Osteoblast (primary cell): ENCODE data around the gene PPIH. TPM values are rescaled to one million over a fixed set of nuclear protein-coding genes. Genes with fewer than 3 reads are reported as not detected.

Experiments used
- DNase-seq: peaks from one replicate; pipeline ENCODE4 v3.0.0; 2011; ENCODE audit warnings: low spot score, mixed read lengths; ENCODE audit not compliant: insufficient read length; ENCODE audit errors: missing footprints
- H2AFZ ChIP-seq: 2 replicates; pipeline ENCODE4 v1.6.0; 2011; ENCODE audit warnings: mild to moderate bottlenecking, low read length
- H3K27ac ChIP-seq: 2 replicates; pipeline ENCODE4 v1.5.1; 2011; ENCODE audit warnings: mild to moderate bottlenecking, low read depth, low read length, moderate library complexity
- H3K27me3 ChIP-seq: 2 replicates; pipeline ENCODE4 v1.6.0; 2012; ENCODE audit warnings: mild to moderate bottlenecking, control low read depth, inconsistent platforms, low read length, moderate library complexity; ENCODE audit not compliant: insufficient read depth
- H3K36me3 ChIP-seq: 2 replicates; pipeline ENCODE4 v1.5.1; 2011; ENCODE audit warnings: mild to moderate bottlenecking, low read length, control low read depth, moderate library complexity; ENCODE audit not compliant: insufficient read depth
- H3K4me1 ChIP-seq: 2 replicates; pipeline ENCODE4 v1.5.1; 2011; ENCODE audit warnings: mild to moderate bottlenecking, low read length, control low read depth, moderate library complexity; ENCODE audit not compliant: insufficient read depth
- H3K4me2 ChIP-seq: 2 replicates; pipeline ENCODE4 v1.6.0; 2011; ENCODE audit warnings: mild to moderate bottlenecking, low read length; ENCODE audit not compliant: insufficient read depth
- H3K4me3 ChIP-seq: fragments of 200-600 bp; sonication (generic); 3 replicates; pipeline ENCODE4 v1.5.1; 2012; ENCODE audit warnings: mild to moderate bottlenecking, low read length, inconsistent platforms; ENCODE audit not compliant: insufficient read depth
- H3K79me2 ChIP-seq: 2 replicates; pipeline ENCODE4 v1.6.0; 2012; ENCODE audit warnings: mild to moderate bottlenecking, low read length, control low read depth, inconsistent platforms; ENCODE audit not compliant: insufficient read depth
- H3K9me3 ChIP-seq: 2 replicates; pipeline ENCODE4 v1.5.1; 2011; ENCODE audit warnings: low read depth, low read length, control low read depth
- H4K20me1 ChIP-seq: 2 replicates; pipeline ENCODE4 v1.6.0; 2012; ENCODE audit warnings: mild to moderate bottlenecking, low read length, control low read depth; ENCODE audit not compliant: insufficient read depth
- total RNA-seq: library from RNA; depleted of rRNA; stranded (reverse); fragments of >200 nt; gene quantifications from 2 replicates; pipeline ENCODE4 v1.2.3, GENCODE V29; 2012
- TF ChIP-seq, protein P1 (sequence below): IDR thresholded peaks from 2 replicates; pipeline ENCODE4 v1.5.1; 2011; ENCODE audit warnings: mild to moderate bottlenecking, low read depth, low read length, moderate library complexity; ENCODE audit errors: extremely low read depth

PPIH gene
- total RNA-seq, 1 donor: 17.4 TPM

DNA sequence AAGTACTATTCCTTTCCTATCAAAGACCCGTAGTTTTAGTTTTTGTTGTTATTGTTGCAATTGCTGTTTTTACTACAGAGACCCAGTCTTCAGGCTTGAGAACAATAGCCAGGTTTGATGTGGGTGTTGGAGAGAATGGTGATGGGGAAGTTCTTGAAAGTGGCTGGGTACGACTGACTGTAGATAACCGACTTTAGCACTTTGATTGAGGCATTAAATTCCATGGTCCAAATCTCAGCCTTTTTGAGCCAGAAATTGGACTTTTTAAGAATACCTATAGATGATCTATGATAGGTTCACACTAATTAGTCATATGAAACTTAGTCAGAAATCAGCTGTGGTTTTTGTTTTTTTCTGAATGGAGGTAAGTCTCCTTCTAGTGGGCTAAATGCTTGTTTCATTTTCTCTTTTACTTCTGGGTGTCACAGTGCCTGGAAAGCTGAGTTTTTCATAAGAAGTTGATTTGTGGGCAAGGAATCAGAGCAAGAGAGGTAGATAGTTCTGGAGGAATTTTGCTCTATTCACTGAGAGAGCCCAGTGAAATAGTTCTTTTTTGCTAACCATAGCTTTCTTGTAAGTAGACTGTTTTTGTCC is 2.8 kb downstream of the PPIH start:
- Histone ChIP-seq H4K20me1 (no peaks in the 10 kb centered on the region), H3K27me3 (no peaks in the 10 kb centered on the region), H2AFZ (no peak overlapping the region), H3K36me3 (peaks cover 33% of the 10 kb centered on the region), H3K27ac (no peak overlapping the region), H3K4me2 (no peak overlapping the region), H3K4me1 (peaks cover 12% of the 10 kb centered on the region), H3K79me2 (peaks cover 22% of the 10 kb centered on the region), H3K9me3 (no peaks in the 10 kb centered on the region), H3K4me3 (no peak overlapping the region)
- no peak for DNase-seq
- TF ChIP-seq, protein P1, sequence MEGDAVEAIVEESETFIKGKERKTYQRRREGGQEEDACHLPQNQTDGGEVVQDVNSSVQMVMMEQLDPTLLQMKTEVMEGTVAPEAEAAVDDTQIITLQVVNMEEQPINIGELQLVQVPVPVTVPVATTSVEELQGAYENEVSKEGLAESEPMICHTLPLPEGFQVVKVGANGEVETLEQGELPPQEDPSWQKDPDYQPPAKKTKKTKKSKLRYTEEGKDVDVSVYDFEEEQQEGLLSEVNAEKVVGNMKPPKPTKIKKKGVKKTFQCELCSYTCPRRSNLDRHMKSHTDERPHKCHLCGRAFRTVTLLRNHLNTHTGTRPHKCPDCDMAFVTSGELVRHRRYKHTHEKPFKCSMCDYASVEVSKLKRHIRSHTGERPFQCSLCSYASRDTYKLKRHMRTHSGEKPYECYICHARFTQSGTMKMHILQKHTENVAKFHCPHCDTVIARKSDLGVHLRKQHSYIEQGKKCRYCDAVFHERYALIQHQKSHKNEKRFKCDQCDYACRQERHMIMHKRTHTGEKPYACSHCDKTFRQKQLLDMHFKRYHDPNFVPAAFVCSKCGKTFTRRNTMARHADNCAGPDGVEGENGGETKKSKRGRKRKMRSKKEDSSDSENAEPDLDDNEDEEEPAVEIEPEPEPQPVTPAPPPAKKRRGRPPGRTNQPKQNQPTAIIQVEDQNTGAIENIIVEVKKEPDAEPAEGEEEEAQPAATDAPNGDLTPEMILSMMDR: no peak

GRCh38 chr1:42669936-42670335 is 11.7 kb downstream of the PPIH start:
- Histone ChIP-seq H3K27ac (no peak overlapping the region), H3K4me2 (no peak overlapping the region), H3K79me2 (no peaks in the 10 kb centered on the region), H3K36me3 (peaks cover 34% of the 10 kb centered on the region), H3K4me1 (no peaks in the 10 kb centered on the region), H3K4me3 (no peak overlapping the region), H2AFZ (no peak overlapping the region), H3K9me3 (no peaks in the 10 kb centered on the region), H4K20me1 (no peaks in the 10 kb centered on the region), H3K27me3 (no peaks in the 10 kb centered on the region)
- TF ChIP-seq, protein P1: no peak
- no peak for DNase-seq

DNA sequence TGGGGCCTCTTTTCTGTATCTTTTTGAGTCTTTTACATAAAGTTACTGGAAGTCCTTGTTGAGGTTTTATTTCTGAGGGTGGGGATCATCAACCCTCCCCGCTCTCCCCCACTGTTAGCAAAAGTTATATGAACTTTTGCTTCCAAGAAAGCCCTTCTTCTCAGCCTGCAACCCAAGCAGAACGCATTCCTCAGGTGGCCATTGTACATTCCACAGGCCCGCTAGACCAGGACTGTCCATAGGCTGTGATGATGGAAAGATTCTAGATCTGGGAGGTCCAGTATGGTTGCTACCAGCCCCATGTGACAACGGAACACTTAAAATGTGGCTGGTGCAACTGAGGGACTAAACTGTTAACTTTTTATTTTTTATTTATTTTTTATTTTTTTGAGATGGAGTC is 12.2 kb downstream of the PPIH start:
- Histone ChIP-seq H3K9me3 (no peaks in the 10 kb centered on the region), H3K4me2 (no peak overlapping the region), H2AFZ (no peak overlapping the region), H3K27ac (no peak overlapping the region), H3K27me3 (no peaks in the 10 kb centered on the region), H3K79me2 (no peaks in the 10 kb centered on the region), H3K36me3 (peaks cover 30% of the 10 kb centered on the region), H3K4me3 (no peak overlapping the region), H3K4me1 (no peaks in the 10 kb centered on the region), H4K20me1 (no peaks in the 10 kb centered on the region)
- DNase-seq: no peak
- TF ChIP-seq, protein P1: no peak

- no peaks in the 10 kb centered on the region for H4K20me1 ChIP-seq
- TF ChIP-seq, protein P1: no peak
- no peaks in the 10 kb centered on the region for H3K27me3 ChIP-seq
- H3K36me3 ChIP-seq: peaks cover 5% of the 10 kb centered on the region
- H2AFZ ChIP-seq: no peak overlapping the region
- H3K79me2 ChIP-seq: no peaks in the 10 kb centered on the region
- H3K27ac ChIP-seq: no peak overlapping the region
- no peak overlapping the region for H3K4me2 ChIP-seq
- H3K4me3 ChIP-seq: no peak overlapping the region
- no peaks in the 10 kb centered on the region for H3K9me3 ChIP-seq
- peaks cover 4% of the 10 kb centered on the region for H3K4me1 ChIP-seq
- no peak for DNase-seq
Observed at GRCh38 chr1:42674214-42674613, 16.0 kb downstream of the PPIH start.
